ENCODE measurements around the gene RSU1. TPM values are rescaled to one million over a fixed set of nuclear protein-coding genes. Genes with fewer than 3 reads are reported as not detected.

The RSU1 gene
- total RNA-seq, 1 donor from 2014 or later = 37.3 TPM

GRCh38 chr10:16770670-16771069, 46.6 kb downstream of the RSU1 start:
- H3K9me3 Mint-ChIP-seq = no peaks in the 10 kb centered on the region

GRCh38 chr10:16770141-16770540, 47.1 kb downstream of the RSU1 start:
- Mint-ChIP-seq H3K27ac (no peak overlapping the region), H3K36me3 (no peaks in the 10 kb centered on the region), H3K4me3 (no peak overlapping the region), H3K4me1 (ENCODE audit: unreplicated experiment) (peaks cover 6% of the 10 kb centered on the region), H3K9me3 (no peaks in the 10 kb centered on the region), H3K27me3 (no peaks in the 10 kb centered on the region)
- no peak for DNase-seq (ENCODE audit: extremely low spot score, unreplicated experiment)
- TF ChIP-seq CTCF (conservative IDR thresholded peaks at IDR 0.05) = no peak

More at GRCh38 chr10:16770670-16771069, 46.6 kb downstream of the RSU1 start:
- H3K27me3 Mint-ChIP-seq = no peaks in the 10 kb centered on the region
- TF ChIP-seq CTCF (conservative IDR thresholded peaks at IDR 0.05) = no peak
- no peak overlapping the region for H3K27ac Mint-ChIP-seq
- peaks cover 6% of the 10 kb centered on the region for H3K4me1 Mint-ChIP-seq (ENCODE audit: unreplicated experiment)
- H3K36me3 Mint-ChIP-seq = no peaks in the 10 kb centered on the region
- DNase-seq (ENCODE audit: extremely low spot score, unreplicated experiment) = no peak
- no peak overlapping the region for H3K4me3 Mint-ChIP-seq

- H3K9me3 Mint-ChIP-seq = no peaks in the 10 kb centered on the region
- DNase-seq (ENCODE audit: extremely low spot score, unreplicated experiment) = no peak
- no peaks in the 10 kb centered on the region for H3K36me3 Mint-ChIP-seq
- peaks cover 6% of the 10 kb centered on the region for H3K4me1 Mint-ChIP-seq (ENCODE audit: unreplicated experiment)
- H3K27ac Mint-ChIP-seq = no peak overlapping the region
- H3K27me3 Mint-ChIP-seq = no peaks in the 10 kb centered on the region
- no peak for TF ChIP-seq CTCF (conservative IDR thresholded peaks at IDR 0.05)
- H3K4me3 Mint-ChIP-seq = no peak overlapping the region
Measured at GRCh38 chr10:16769331-16769730, 47.9 kb downstream of the RSU1 start.

- no peak for DNase-seq (ENCODE audit: extremely low spot score, unreplicated experiment)
- H3K36me3 Mint-ChIP-seq = no peaks in the 10 kb centered on the region
- no peak overlapping the region for H3K27ac Mint-ChIP-seq
- H3K27me3 Mint-ChIP-seq = no peaks in the 10 kb centered on the region
- no peak for TF ChIP-seq CTCF (conservative IDR thresholded peaks at IDR 0.05)
- H3K9me3 Mint-ChIP-seq = no peaks in the 10 kb centered on the region
- H3K4me3 Mint-ChIP-seq = no peak overlapping the region
- H3K4me1 Mint-ChIP-seq (ENCODE audit: unreplicated experiment) = peaks cover 6% of the 10 kb centered on the region
Measured at GRCh38 chr10:16768702-16769101, 48.5 kb downstream of the RSU1 start.

GRCh38 chr10:16765509-16766375, 51.5 kb downstream of the RSU1 start:
- H3K9me3 Mint-ChIP-seq = no peaks in the 10 kb centered on the region
- H3K27ac Mint-ChIP-seq = no peak overlapping the region
- no peak overlapping the region for H3K4me3 Mint-ChIP-seq
- H3K4me1 Mint-ChIP-seq (ENCODE audit: unreplicated experiment) = no peaks in the 10 kb centered on the region
- no peaks in the 10 kb centered on the region for H3K27me3 Mint-ChIP-seq
- no peak for TF ChIP-seq CTCF (conservative IDR thresholded peaks at IDR 0.05)
- DNase-seq (ENCODE audit: extremely low spot score, unreplicated experiment) = no peak
- peaks cover 10% of the 10 kb centered on the region for H3K36me3 Mint-ChIP-seq
